Neuronal stem cell (in vitro differentiated cells): ENCODE data around the gene CPA3.

Source experiments
- DNase-seq: peaks from one replicate; pipeline ENCODE4 v3.0.0-alpha.2; 2013; ENCODE audit warnings: low spot score
- H2AFZ ChIP-seq: one replicate; pipeline ENCODE4 v1.6.1; 2013; ENCODE audit warnings: mild to moderate bottlenecking, low read length, inconsistent platforms
- H2AK5ac ChIP-seq: 2 replicates; pipeline ENCODE4 v1.6.1; 2013; ENCODE audit warnings: low read depth, mild to moderate bottlenecking, inconsistent platforms, low read length, moderate library complexity, mixed read lengths
- H2BK120ac ChIP-seq: 2 replicates; pipeline ENCODE4 v1.6.1; 2013; ENCODE audit warnings: low read depth, mild to moderate bottlenecking, inconsistent platforms, low read length, moderate library complexity, mixed read lengths
- H2BK12ac ChIP-seq: one replicate; pipeline ENCODE4 v1.6.1; 2013; ENCODE audit warnings: low read length, inconsistent platforms
- H2BK15ac ChIP-seq: 2 replicates; pipeline ENCODE4 v1.6.1; 2013; ENCODE audit warnings: mild to moderate bottlenecking, low read length, inconsistent platforms, mixed read lengths
- H2BK5ac ChIP-seq: one replicate; pipeline ENCODE4 v1.6.1; 2013; ENCODE audit warnings: inconsistent platforms, mild to moderate bottlenecking, low read length, moderate library complexity
- H3K14ac ChIP-seq: one replicate; pipeline ENCODE4 v1.6.1; 2013; ENCODE audit warnings: low read length, inconsistent platforms
- H3K18ac ChIP-seq: 2 replicates; pipeline ENCODE4 v1.6.1; 2013; ENCODE audit warnings: low read length, inconsistent platforms
- H3K23ac ChIP-seq: 2 replicates; pipeline ENCODE4 v1.6.1; 2013; ENCODE audit warnings: low read depth, mild to moderate bottlenecking, mixed read lengths, low read length, inconsistent platforms; ENCODE audit not compliant: poor library complexity
- H3K27ac ChIP-seq: replicated peaks from 3 replicates; pipeline ENCODE4 v1.5.1; 2013; ENCODE audit warnings: low read length, inconsistent platforms
- H3K27me3 ChIP-seq, 3 experiments: 2 replicates each; pipeline ENCODE4 v1.6.1; 2013; ENCODE audit warnings: low read length in 3 of 3, mild to moderate bottlenecking in 2 of 3, inconsistent platforms in 1 of 3, low read depth in 1 of 3, mixed read lengths in 1 of 3, moderate library complexity in 1 of 3; ENCODE audit not compliant: control insufficient read depth in 3 of 3, insufficient read depth in 3 of 3
- H3K36me3 ChIP-seq, 2 donors: replicated peaks in 1 of 2; 2 replicates each; pipeline ENCODE4 v1.6.1; 2013; ENCODE audit warnings: low read length in 2 of 2; ENCODE audit not compliant: control insufficient read depth in 2 of 2, insufficient read depth in 2 of 2
- H3K4ac ChIP-seq: 2 replicates; pipeline ENCODE4 v1.6.1; 2013; ENCODE audit warnings: inconsistent platforms, mild to moderate bottlenecking, low read length, moderate library complexity
- H3K4me1 ChIP-seq, 2 donors: 1 replicate in 1 of 2; 2 replicates in 1 of 2; pipeline ENCODE4 v1.6.1; 2013; ENCODE audit warnings: low read length in 2 of 2, low read depth in 1 of 2; ENCODE audit not compliant: control insufficient read depth in 2 of 2, insufficient read depth in 1 of 2
- H3K4me2 ChIP-seq: one replicate; pipeline ENCODE4 v1.6.1; 2013; ENCODE audit warnings: mild to moderate bottlenecking, low read length, inconsistent platforms; ENCODE audit not compliant: insufficient read depth, poor library complexity, severe bottlenecking
- H3K4me3 ChIP-seq, 2 donors: 2 replicates each; pipeline ENCODE4 v1.5.1; 2013; ENCODE audit warnings: low read length in 2 of 2, mild to moderate bottlenecking in 2 of 2, inconsistent platforms in 1 of 2, moderate library complexity in 1 of 2
- H3K79me1 ChIP-seq: one replicate; pipeline ENCODE4 v1.6.1; 2013; ENCODE audit warnings: low read depth, mild to moderate bottlenecking, inconsistent platforms, low read length, moderate library complexity
- H3K9ac ChIP-seq: one replicate; pipeline ENCODE4 v1.6.1; 2013; ENCODE audit warnings: mild to moderate bottlenecking, low read depth, low read length, inconsistent platforms; ENCODE audit not compliant: poor library complexity
- H3K9me3 ChIP-seq, 2 donors: replicated peaks in 1 of 2; 2 replicates each; pipeline versions ENCODE3 to v1.6.1; 2013; ENCODE audit warnings: low read length in 2 of 2, mild to moderate bottlenecking in 2 of 2, inconsistent platforms in 1 of 2, low read depth in 1 of 2, mixed read lengths in 1 of 2, moderate library complexity in 1 of 2; ENCODE audit not compliant: control insufficient read depth in 2 of 2, insufficient read depth in 1 of 2
- H4K8ac ChIP-seq: one replicate; pipeline ENCODE4 v1.6.1; 2013; ENCODE audit warnings: low read depth, mild to moderate bottlenecking, inconsistent platforms, low read length, moderate library complexity
- H4K91ac ChIP-seq: one replicate; pipeline ENCODE4 v1.6.1; 2013; ENCODE audit warnings: low read length, low read depth, mild to moderate bottlenecking, inconsistent platforms; ENCODE audit not compliant: poor library complexity
- WGBS, 2 donors: extraction: QIAGEN DNeasy Blood & Tissue Kit; methylation state at CpG; one replicate each; pipeline ENCODE4 v1.1.7; 2013; ENCODE audit warnings: missing lambda C conversion rate in 2 of 2, mixed read lengths in 1 of 2; ENCODE audit not compliant: insufficient read length in 2 of 2, insufficient replicate concordance in 1 of 2; ENCODE audit errors: extremely low coverage in 2 of 2; 5-methylcytosine and 5-hydroxymethylcytosine counted together

Gene CPA3

GRCh38 chr3:148820361-148821245, 44.5 kb upstream of the CPA3 start:
- no peak overlapping the region for H2BK15ac ChIP-seq
- H3K4me1 ChIP-seq = peaks cover 2 to 4% of the 10 kb centered on the region in 2 donors
- no peak overlapping the region for H2BK120ac ChIP-seq
- no peak overlapping the region for H3K14ac ChIP-seq
- H2AFZ ChIP-seq = no peak overlapping the region
- no peak overlapping the region for H3K4me3 ChIP-seq
- no peak for DNase-seq
- H4K8ac ChIP-seq = no peak overlapping the region
- no peak overlapping the region for H3K4me2 ChIP-seq
- WGBS, 2 donors = no CpG with 5 or more reads among the region's 7 CpGs
- no peaks in the 10 kb centered on the region for H3K79me1 ChIP-seq
- no peak overlapping the region for H3K9ac ChIP-seq
- H3K27me3 ChIP-seq = no peaks in the 10 kb centered on the region
- H3K23ac ChIP-seq = no peak overlapping the region
- H3K9me3 ChIP-seq = no peaks in the 10 kb centered on the region
- H3K18ac ChIP-seq = no peak overlapping the region
- H4K91ac ChIP-seq = no peak overlapping the region
- no peak overlapping the region for H3K4ac ChIP-seq
- no peaks in the 10 kb centered on the region for H3K36me3 ChIP-seq
- H3K27ac ChIP-seq = no peak overlapping the region
- H2BK12ac ChIP-seq = no peak overlapping the region
- H2BK5ac ChIP-seq = no peak overlapping the region
- H2AK5ac ChIP-seq = no peak overlapping the region

GRCh38 chr3:148823026-148823425, 42.1 kb upstream of the CPA3 start:
- Histone ChIP-seq H3K36me3 (no peaks in the 10 kb centered on the region), H3K4me1 (peaks cover 2 to 4% of the 10 kb centered on the region in 2 donors), H2BK12ac (no peak overlapping the region), H2BK15ac (no peak overlapping the region), H3K4ac (no peak overlapping the region), H3K27ac (no peak overlapping the region), H3K4me2 (no peak overlapping the region), H3K23ac (no peak overlapping the region), H4K91ac (no peak overlapping the region), H2BK5ac (no peak overlapping the region), H3K27me3 (no peaks in the 10 kb centered on the region), H3K9me3 (no peaks in the 10 kb centered on the region), H3K9ac (no peak overlapping the region), H3K79me1 (no peaks in the 10 kb centered on the region), H2AFZ (no peak overlapping the region), H3K14ac (no peak overlapping the region), H2AK5ac (no peak overlapping the region), H3K4me3 (no peak overlapping the region), H4K8ac (no peak overlapping the region), H2BK120ac (no peak overlapping the region), H3K18ac (no peak overlapping the region)
- no CpG with 5 or more reads among the region's 1 CpG for WGBS, 2 donors
- no peak for DNase-seq

- Histone ChIP-seq H4K8ac (no peak overlapping the region), H3K4me1 (peaks cover 2 to 4% of the 10 kb centered on the region in 2 donors), H2AFZ (peak overlapping the region; percentile 43), H3K18ac (no peak overlapping the region), H2BK12ac (no peak overlapping the region), H2BK120ac (no peak overlapping the region), H2BK5ac (no peak overlapping the region), H3K79me1 (no peaks in the 10 kb centered on the region), H3K4me3 (no peak overlapping the region), H3K27me3 (no peaks in the 10 kb centered on the region), H3K4ac (no peak overlapping the region), H3K4me2 (no peak overlapping the region), H3K27ac (no peak overlapping the region), H2AK5ac (no peak overlapping the region), H4K91ac (no peak overlapping the region), H3K23ac (no peak overlapping the region), H2BK15ac (no peak overlapping the region), H3K9ac (no peak overlapping the region), H3K14ac (no peak overlapping the region), H3K36me3 (no peaks in the 10 kb centered on the region), H3K9me3 (no peaks in the 10 kb centered on the region)
- no CpG with 5 or more reads among the region's 3 CpGs for WGBS, 2 donors
- no peak for DNase-seq
These were observed 39.6 kb upstream of the CPA3 start for GRCh38 chr3:148825476-148825875.

- no peak within 1 kb of the TSS for H2BK5ac ChIP-seq
- DNase-seq = no peak
- H4K91ac ChIP-seq = no peak within 1 kb of the TSS
- no peak within 1 kb of the TSS for H2AFZ ChIP-seq
- H3K9ac ChIP-seq = no peak within 1 kb of the TSS
- H3K4ac ChIP-seq = no peak within 1 kb of the TSS
- H3K14ac ChIP-seq = no peak within 1 kb of the TSS
- no peaks in the 10 kb centered on the region for H3K79me1 ChIP-seq
- H2BK15ac ChIP-seq = no peak within 1 kb of the TSS
- no peak within 1 kb of the TSS for H3K4me2 ChIP-seq
- no peak within 1 kb of the TSS for H2AK5ac ChIP-seq
- no peaks in the 10 kb centered on the region for H3K36me3 ChIP-seq
- H4K8ac ChIP-seq = no peak within 1 kb of the TSS
- no peak within 1 kb of the TSS for H3K23ac ChIP-seq
- no peak within 1 kb of the TSS for H3K18ac ChIP-seq
- H2BK12ac ChIP-seq = no peak within 1 kb of the TSS
- no peaks in the 10 kb centered on the region for H3K27me3 ChIP-seq
- no peaks in the 10 kb centered on the region for H3K4me1 ChIP-seq
- no peak within 1 kb of the TSS for H2BK120ac ChIP-seq
- no peak within 1 kb of the TSS for H3K4me3 ChIP-seq
- no peaks in the 10 kb centered on the region for H3K9me3 ChIP-seq
- no peak within 1 kb of the TSS for H3K27ac ChIP-seq
These were observed 37.5 kb upstream of the CPA3 start, which contains the start of gene CPB1 for GRCh38 chr3:148827585-148827984. Gene CPB1 (plus strand): TSS chr3:148827811. CDS start chr3:148827824, 13 bp downstream.
